ENCODE data around the gene PDCD2. TPM values are rescaled to one million over a fixed set of nuclear protein-coding genes. Genes with fewer than 3 reads are reported as not detected.

PDCD2 gene
- total and polyA plus RNA-seq, 4 donors, result 19.6 to 28.3 (median 23.2) TPM

DNA sequence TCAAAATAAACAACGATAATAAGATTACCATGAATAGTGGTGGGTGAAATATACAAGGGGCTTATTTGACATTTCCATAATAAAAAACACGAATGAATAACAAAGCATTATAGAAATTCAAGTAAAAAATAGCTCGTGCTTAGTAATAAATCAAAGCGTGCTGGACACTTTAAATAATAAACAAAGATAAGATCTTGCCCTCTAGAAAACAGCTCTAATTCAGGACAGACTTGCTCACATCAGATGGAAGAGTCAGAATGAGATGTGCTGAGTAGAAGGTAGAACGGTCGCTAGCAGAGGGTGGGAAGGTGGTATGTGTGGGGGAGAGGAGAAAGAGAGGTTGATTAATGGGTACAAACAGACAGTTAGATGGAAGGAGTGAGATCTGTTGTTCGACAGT lies 58.6 kb downstream of the PDCD2 start:
- TF ChIP-seq, protein P1, sequence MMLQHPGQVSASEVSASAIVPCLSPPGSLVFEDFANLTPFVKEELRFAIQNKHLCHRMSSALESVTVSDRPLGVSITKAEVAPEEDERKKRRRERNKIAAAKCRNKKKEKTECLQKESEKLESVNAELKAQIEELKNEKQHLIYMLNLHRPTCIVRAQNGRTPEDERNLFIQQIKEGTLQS (IDR thresholded peaks at IDR 0.05), result no peak
- TF ChIP-seq FOXA1 (IDR thresholded peaks at IDR 0.05) (no peak), HNF4A (conservative IDR thresholded peaks at IDR 0.05) (no peak), JUND (IDR thresholded peaks at IDR 0.05) (no peak), NR2F2 (IDR thresholded peaks at IDR 0.05) (no peak), SP1 (IDR thresholded peaks at IDR 0.05) (no peak), YY1 (IDR thresholded peaks at IDR 0.05) (no peak), HNF4G (IDR thresholded peaks at IDR 0.05) (no peak), RAD21 (IDR thresholded peaks at IDR 0.05) (no peak), RXRA (IDR thresholded peaks at IDR 0.05) (no peak), FOXA2 (IDR thresholded peaks at IDR 0.05) (no peak)
- TF ChIP-seq, protein P2, sequence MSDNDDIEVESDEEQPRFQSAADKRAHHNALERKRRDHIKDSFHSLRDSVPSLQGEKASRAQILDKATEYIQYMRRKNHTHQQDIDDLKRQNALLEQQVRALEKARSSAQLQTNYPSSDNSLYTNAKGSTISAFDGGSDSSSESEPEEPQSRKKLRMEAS (IDR thresholded peaks at IDR 0.05), result no peak
- TF ChIP-seq, protein P3, sequence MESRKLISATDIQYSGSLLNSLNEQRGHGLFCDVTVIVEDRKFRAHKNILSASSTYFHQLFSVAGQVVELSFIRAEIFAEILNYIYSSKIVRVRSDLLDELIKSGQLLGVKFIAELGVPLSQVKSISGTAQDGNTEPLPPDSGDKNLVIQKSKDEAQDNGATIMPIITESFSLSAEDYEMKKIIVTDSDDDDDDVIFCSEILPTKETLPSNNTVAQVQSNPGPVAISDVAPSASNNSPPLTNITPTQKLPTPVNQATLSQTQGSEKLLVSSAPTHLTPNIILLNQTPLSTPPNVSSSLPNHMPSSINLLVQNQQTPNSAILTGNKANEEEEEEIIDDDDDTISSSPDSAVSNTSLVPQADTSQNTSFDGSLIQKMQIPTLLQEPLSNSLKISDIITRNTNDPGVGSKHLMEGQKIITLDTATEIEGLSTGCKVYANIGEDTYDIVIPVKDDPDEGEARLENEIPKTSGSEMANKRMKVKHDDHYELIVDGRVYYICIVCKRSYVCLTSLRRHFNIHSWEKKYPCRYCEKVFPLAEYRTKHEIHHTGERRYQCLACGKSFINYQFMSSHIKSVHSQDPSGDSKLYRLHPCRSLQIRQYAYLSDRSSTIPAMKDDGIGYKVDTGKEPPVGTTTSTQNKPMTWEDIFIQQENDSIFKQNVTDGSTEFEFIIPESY (IDR thresholded peaks at IDR 0.05), result no peak
- TF ChIP-seq, protein P4, sequence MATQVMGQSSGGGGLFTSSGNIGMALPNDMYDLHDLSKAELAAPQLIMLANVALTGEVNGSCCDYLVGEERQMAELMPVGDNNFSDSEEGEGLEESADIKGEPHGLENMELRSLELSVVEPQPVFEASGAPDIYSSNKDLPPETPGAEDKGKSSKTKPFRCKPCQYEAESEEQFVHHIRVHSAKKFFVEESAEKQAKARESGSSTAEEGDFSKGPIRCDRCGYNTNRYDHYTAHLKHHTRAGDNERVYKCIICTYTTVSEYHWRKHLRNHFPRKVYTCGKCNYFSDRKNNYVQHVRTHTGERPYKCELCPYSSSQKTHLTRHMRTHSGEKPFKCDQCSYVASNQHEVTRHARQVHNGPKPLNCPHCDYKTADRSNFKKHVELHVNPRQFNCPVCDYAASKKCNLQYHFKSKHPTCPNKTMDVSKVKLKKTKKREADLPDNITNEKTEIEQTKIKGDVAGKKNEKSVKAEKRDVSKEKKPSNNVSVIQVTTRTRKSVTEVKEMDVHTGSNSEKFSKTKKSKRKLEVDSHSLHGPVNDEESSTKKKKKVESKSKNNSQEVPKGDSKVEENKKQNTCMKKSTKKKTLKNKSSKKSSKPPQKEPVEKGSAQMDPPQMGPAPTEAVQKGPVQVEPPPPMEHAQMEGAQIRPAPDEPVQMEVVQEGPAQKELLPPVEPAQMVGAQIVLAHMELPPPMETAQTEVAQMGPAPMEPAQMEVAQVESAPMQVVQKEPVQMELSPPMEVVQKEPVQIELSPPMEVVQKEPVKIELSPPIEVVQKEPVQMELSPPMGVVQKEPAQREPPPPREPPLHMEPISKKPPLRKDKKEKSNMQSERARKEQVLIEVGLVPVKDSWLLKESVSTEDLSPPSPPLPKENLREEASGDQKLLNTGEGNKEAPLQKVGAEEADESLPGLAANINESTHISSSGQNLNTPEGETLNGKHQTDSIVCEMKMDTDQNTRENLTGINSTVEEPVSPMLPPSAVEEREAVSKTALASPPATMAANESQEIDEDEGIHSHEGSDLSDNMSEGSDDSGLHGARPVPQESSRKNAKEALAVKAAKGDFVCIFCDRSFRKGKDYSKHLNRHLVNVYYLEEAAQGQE (IDR thresholded peaks at IDR 0.05), result no peak
- Histone ChIP-seq H3K4me1 (ENCODE audit: control insufficient read depth in 4 of 4, insufficient read depth in 4 of 4, low read length in 3 of 4) (peaks cover 0 to 7% (median 2%) of the 10 kb centered on the region in 4 donors), H3K9me3 (ENCODE audit: control insufficient read depth in 4 of 4, low read length in 3 of 4) (no peaks in the 10 kb centered on the region), H3K27ac (ENCODE audit: low read depth in 1 of 2, low read length in 2 of 2) (no peak overlapping the region), H3K4me3 (ENCODE audit: low read depth in 1 of 3, low read length in 3 of 3) (no peak overlapping the region), H3K9ac (ENCODE audit: low read depth in 1 of 2, low read length in 2 of 2) (no peak overlapping the region), H3K36me3 (ENCODE audit: control insufficient read depth in 4 of 4, insufficient read depth in 3 of 4, low read depth in 1 of 4, low read length in 3 of 4) (no peaks in the 10 kb centered on the region), H3K27me3 (ENCODE audit: control insufficient read depth in 4 of 4, insufficient read depth in 4 of 4, low read length in 3 of 4) (no peaks in the 10 kb centered on the region)
- no peak for DNase-seq (ENCODE audit: low spot score)
- WGBS, result 84% methylated on average over 7 of the region's 7 CpGs

Other genes with a start within 250 kb of the PDCD2 start
- gene PSMB1, start 31.3 kb downstream of the PDCD2 start, total RNA-seq, result 100 to 1,000 TPM; 177 to 184 TPM
- 100 to 1,000 TPM; 191 to 314 TPM for gene PSMB1, start 31.3 kb downstream of the PDCD2 start, polyA plus RNA-seq
- 1 to 10 TPM; 7.5 TPM for gene TBP, start 30.3 kb downstream of the PDCD2 start, total RNA-seq
- 1 to 10 TPM; 4.5 to 7.1 TPM for gene TBP, start 30.3 kb downstream of the PDCD2 start, polyA plus RNA-seq